ENCODE data around the gene RBM11.

The RBM11 gene

GRCh38 chr21:14235101-14235500 is 19.1 kb downstream of the RBM11 start:
- Histone ChIP-seq H3K27ac (replicated peaks) (no peak overlapping the region), H3K4me3 (replicated peaks; ENCODE audit: insufficient read depth, low read length) (no peak overlapping the region), H3K27me3 (ENCODE audit: insufficient read depth, poor library complexity, severe bottlenecking) (no peaks in the 10 kb centered on the region)
- TF ChIP-seq, protein P1, sequence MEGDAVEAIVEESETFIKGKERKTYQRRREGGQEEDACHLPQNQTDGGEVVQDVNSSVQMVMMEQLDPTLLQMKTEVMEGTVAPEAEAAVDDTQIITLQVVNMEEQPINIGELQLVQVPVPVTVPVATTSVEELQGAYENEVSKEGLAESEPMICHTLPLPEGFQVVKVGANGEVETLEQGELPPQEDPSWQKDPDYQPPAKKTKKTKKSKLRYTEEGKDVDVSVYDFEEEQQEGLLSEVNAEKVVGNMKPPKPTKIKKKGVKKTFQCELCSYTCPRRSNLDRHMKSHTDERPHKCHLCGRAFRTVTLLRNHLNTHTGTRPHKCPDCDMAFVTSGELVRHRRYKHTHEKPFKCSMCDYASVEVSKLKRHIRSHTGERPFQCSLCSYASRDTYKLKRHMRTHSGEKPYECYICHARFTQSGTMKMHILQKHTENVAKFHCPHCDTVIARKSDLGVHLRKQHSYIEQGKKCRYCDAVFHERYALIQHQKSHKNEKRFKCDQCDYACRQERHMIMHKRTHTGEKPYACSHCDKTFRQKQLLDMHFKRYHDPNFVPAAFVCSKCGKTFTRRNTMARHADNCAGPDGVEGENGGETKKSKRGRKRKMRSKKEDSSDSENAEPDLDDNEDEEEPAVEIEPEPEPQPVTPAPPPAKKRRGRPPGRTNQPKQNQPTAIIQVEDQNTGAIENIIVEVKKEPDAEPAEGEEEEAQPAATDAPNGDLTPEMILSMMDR (IDR thresholded peaks at IDR 0.05; ENCODE audit: insufficient read depth, low read length) = no peak
- TF ChIP-seq GABPA (IDR thresholded peaks at IDR 0.05; ENCODE audit: low read depth) = no peak
- TF ChIP-seq, protein P2, sequence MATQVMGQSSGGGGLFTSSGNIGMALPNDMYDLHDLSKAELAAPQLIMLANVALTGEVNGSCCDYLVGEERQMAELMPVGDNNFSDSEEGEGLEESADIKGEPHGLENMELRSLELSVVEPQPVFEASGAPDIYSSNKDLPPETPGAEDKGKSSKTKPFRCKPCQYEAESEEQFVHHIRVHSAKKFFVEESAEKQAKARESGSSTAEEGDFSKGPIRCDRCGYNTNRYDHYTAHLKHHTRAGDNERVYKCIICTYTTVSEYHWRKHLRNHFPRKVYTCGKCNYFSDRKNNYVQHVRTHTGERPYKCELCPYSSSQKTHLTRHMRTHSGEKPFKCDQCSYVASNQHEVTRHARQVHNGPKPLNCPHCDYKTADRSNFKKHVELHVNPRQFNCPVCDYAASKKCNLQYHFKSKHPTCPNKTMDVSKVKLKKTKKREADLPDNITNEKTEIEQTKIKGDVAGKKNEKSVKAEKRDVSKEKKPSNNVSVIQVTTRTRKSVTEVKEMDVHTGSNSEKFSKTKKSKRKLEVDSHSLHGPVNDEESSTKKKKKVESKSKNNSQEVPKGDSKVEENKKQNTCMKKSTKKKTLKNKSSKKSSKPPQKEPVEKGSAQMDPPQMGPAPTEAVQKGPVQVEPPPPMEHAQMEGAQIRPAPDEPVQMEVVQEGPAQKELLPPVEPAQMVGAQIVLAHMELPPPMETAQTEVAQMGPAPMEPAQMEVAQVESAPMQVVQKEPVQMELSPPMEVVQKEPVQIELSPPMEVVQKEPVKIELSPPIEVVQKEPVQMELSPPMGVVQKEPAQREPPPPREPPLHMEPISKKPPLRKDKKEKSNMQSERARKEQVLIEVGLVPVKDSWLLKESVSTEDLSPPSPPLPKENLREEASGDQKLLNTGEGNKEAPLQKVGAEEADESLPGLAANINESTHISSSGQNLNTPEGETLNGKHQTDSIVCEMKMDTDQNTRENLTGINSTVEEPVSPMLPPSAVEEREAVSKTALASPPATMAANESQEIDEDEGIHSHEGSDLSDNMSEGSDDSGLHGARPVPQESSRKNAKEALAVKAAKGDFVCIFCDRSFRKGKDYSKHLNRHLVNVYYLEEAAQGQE (IDR thresholded peaks at IDR 0.05; ENCODE audit: insufficient replicate concordance, low read depth) = no peak
- no peak for TF ChIP-seq SPI1 (IDR thresholded peaks at IDR 0.05; ENCODE audit: borderline replicate concordance, low read depth)
- no peak for TF ChIP-seq POLR2AphosphoS5 (IDR thresholded peaks at IDR 0.05; ENCODE audit: low read depth)
- DNase-seq (ENCODE audit: low read depth in 1 of 2, low spot score in 1 of 2) = no peak

GRCh38 chr21:14236180-14236579 is 20.2 kb downstream of the RBM11 start:
- Histone ChIP-seq H3K27ac (replicated peaks) (no peak overlapping the region), H3K4me3 (replicated peaks; ENCODE audit: insufficient read depth, low read length) (no peak overlapping the region), H3K27me3 (ENCODE audit: insufficient read depth, poor library complexity, severe bottlenecking) (no peaks in the 10 kb centered on the region)
- no peak for DNase-seq (ENCODE audit: low read depth in 1 of 2, low spot score in 1 of 2)
- no peak for TF ChIP-seq SPI1 (IDR thresholded peaks at IDR 0.05; ENCODE audit: borderline replicate concordance, low read depth)
- TF ChIP-seq, protein P1 (IDR thresholded peaks at IDR 0.05; ENCODE audit: insufficient read depth, low read length) = no peak
- no peak for TF ChIP-seq POLR2AphosphoS5 (IDR thresholded peaks at IDR 0.05; ENCODE audit: low read depth)
- TF ChIP-seq, protein P2 (IDR thresholded peaks at IDR 0.05; ENCODE audit: insufficient replicate concordance, low read depth) = no peak

- DNase-seq (ENCODE audit: low read depth in 1 of 2, low spot score in 1 of 2) = no peak
- TF ChIP-seq, protein P1 (IDR thresholded peaks at IDR 0.05; ENCODE audit: insufficient read depth, low read length) = no peak
- TF ChIP-seq POLR2AphosphoS5 (IDR thresholded peaks at IDR 0.05; ENCODE audit: low read depth) (no peak), SPI1 (IDR thresholded peaks at IDR 0.05; ENCODE audit: borderline replicate concordance, low read depth) (no peak), GABPA (IDR thresholded peaks at IDR 0.05; ENCODE audit: low read depth) (no peak)
- TF ChIP-seq, protein P2 (IDR thresholded peaks at IDR 0.05; ENCODE audit: insufficient replicate concordance, low read depth) = no peak
- no peak overlapping the region for H3K27ac ChIP-seq (replicated peaks)
- H3K27me3 ChIP-seq (ENCODE audit: insufficient read depth, poor library complexity, severe bottlenecking) = no peaks in the 10 kb centered on the region
- H3K4me3 ChIP-seq (replicated peaks; ENCODE audit: insufficient read depth, low read length) = no peak overlapping the region
These were observed 23.3 kb downstream of the RBM11 start for GRCh38 chr21:14239281-14239680.

Data from HL-60 (cell line).